Measurements from ENCODE around the gene CDK14. TPM values are rescaled to one million over a fixed set of nuclear protein-coding genes. Genes with fewer than 3 reads are reported as not detected.
"Not testable (repeated sequence)": the region's sequence is repeated elsewhere in the genome, so short reads cannot be mapped to it uniquely, and the experiment has no call there.

The CDK14 gene
- total RNA-seq, 1 experiment from 2014 or later: 14.1 TPM

GRCh38 chr7:91140982-91141381, 544.9 kb downstream of the CDK14 start:
- DNase-seq (ENCODE audit: low read depth): peak; percentile 5

- no peak for DNase-seq (ENCODE audit: low read depth)
Measured at GRCh38 chr7:91142743-91143142, 546.6 kb downstream of the CDK14 start.

- no peak for DNase-seq (ENCODE audit: low read depth)
Measured at GRCh38 chr7:91149341-91150246, 553.5 kb downstream of the CDK14 start.

GRCh38 chr7:91151916-91152315, 555.8 kb downstream of the CDK14 start:
- DNase-seq (ENCODE audit: low read depth): no peak

- no peak for DNase-seq (ENCODE audit: low read depth)
Measured at GRCh38 chr7:91156316-91157185, 560.4 kb downstream of the CDK14 start.

GRCh38 chr7:91157579-91158320, 561.6 kb downstream of the CDK14 start:
- DNase-seq (ENCODE audit: low read depth): no peak

GRCh38 chr7:91162436-91162835, 566.3 kb downstream of the CDK14 start:
- no peak for DNase-seq (ENCODE audit: low read depth)

- no peak for DNase-seq (ENCODE audit: low read depth)
Measured at GRCh38 chr7:91164506-91164905, 568.4 kb downstream of the CDK14 start.

GRCh38 chr7:91165006-91165845, 569.1 kb downstream of the CDK14 start:
- DNase-seq (ENCODE audit: low read depth): peak; percentile 25

- no peak for DNase-seq (ENCODE audit: low read depth)
Measured at GRCh38 chr7:91165846-91166230, 569.7 kb downstream of the CDK14 start.

- DNase-seq (ENCODE audit: low read depth): no peak
Measured at GRCh38 chr7:91168871-91169829, 573.0 kb downstream of the CDK14 start.

GRCh38 chr7:91169830-91170191, 573.7 kb downstream of the CDK14 start:
- DNase-seq (ENCODE audit: low read depth): no peak

GRCh38 chr7:91173265-91173664, 577.1 kb downstream of the CDK14 start:
- DNase-seq (ENCODE audit: low read depth): not testable (repeated sequence)

- DNase-seq (ENCODE audit: low read depth): no peak
Measured at GRCh38 chr7:91180746-91181145, 584.6 kb downstream of the CDK14 start.

GRCh38 chr7:91181949-91182348, 585.8 kb downstream of the CDK14 start:
- no peak for DNase-seq (ENCODE audit: low read depth)

GRCh38 chr7:91182819-91183764, 587.0 kb downstream of the CDK14 start:
- DNase-seq (ENCODE audit: low read depth): peak; percentile 81

GRCh38 chr7:91185771-91186170, 589.6 kb downstream of the CDK14 start:
- DNase-seq (ENCODE audit: low read depth): no peak

- no peak for DNase-seq (ENCODE audit: low read depth)
Measured at GRCh38 chr7:91187061-91187460, 590.9 kb downstream of the CDK14 start.

- DNase-seq (ENCODE audit: low read depth): no peak
Measured at GRCh38 chr7:91191771-91192170, 595.6 kb downstream of the CDK14 start.
